WERI-Rb-1 (cell line): ENCODE measurements around the gene PDGFRB.
A peak's percentile ranks its signal among the peaks of the same experiment; 100 is the strongest.

Source experiments
- DNase-seq: peaks from one replicate; pipeline ENCODE4 v3.0.0-alpha.2; 2020
- H3K27ac ChIP-seq: fragments of 250-450 bp; sonication (Bioruptor Pico); 2 replicates; pipeline ENCODE4 v1.5.1; 2020; ENCODE audit warnings: mild to moderate bottlenecking, moderate library complexity
- H3K27me3 ChIP-seq: fragments of 250-450 bp; sonication (Bioruptor Pico); 2 replicates; pipeline ENCODE4 v1.5.1; 2021; ENCODE audit warnings: mild to moderate bottlenecking, low read depth, moderate library complexity; ENCODE audit not compliant: insufficient read depth, severe bottlenecking
- H3K36me3 ChIP-seq: fragments of 250-450 bp; sonication (Bioruptor Pico); 2 replicates; pipeline ENCODE4 v1.5.1; 2020; ENCODE audit warnings: mild to moderate bottlenecking, moderate library complexity
- H3K4me3 ChIP-seq: 2 replicates; pipeline ENCODE4 v1.5.1; 2011; ENCODE audit warnings: low read depth, mild to moderate bottlenecking, control low read depth, low read length
- H3K9me3 ChIP-seq: fragments of 250-450 bp; sonication (Bioruptor Pico); 2 replicates; pipeline ENCODE4 v1.5.1; 2021; ENCODE audit warnings: mild to moderate bottlenecking, moderate library complexity; ENCODE audit not compliant: severe bottlenecking
- TF ChIP-seq, protein P1 (sequence below): IDR thresholded peaks from 2 replicates; pipeline ENCODE4 v1.5.1; 2011; ENCODE audit warnings: low read depth, mild to moderate bottlenecking, control low read depth, inconsistent platforms, low read length

Gene PDGFRB

GRCh38 chr5:150129813-150130492 is 25.7 kb downstream of the PDGFRB start:
- TF ChIP-seq, protein P1, sequence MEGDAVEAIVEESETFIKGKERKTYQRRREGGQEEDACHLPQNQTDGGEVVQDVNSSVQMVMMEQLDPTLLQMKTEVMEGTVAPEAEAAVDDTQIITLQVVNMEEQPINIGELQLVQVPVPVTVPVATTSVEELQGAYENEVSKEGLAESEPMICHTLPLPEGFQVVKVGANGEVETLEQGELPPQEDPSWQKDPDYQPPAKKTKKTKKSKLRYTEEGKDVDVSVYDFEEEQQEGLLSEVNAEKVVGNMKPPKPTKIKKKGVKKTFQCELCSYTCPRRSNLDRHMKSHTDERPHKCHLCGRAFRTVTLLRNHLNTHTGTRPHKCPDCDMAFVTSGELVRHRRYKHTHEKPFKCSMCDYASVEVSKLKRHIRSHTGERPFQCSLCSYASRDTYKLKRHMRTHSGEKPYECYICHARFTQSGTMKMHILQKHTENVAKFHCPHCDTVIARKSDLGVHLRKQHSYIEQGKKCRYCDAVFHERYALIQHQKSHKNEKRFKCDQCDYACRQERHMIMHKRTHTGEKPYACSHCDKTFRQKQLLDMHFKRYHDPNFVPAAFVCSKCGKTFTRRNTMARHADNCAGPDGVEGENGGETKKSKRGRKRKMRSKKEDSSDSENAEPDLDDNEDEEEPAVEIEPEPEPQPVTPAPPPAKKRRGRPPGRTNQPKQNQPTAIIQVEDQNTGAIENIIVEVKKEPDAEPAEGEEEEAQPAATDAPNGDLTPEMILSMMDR: peak; percentile 95
- Histone ChIP-seq H3K9me3 (no peaks in the 10 kb centered on the region), H3K27me3 (no peaks in the 10 kb centered on the region), H3K36me3 (no peaks in the 10 kb centered on the region), H3K27ac (no peak overlapping the region), H3K4me3 (peak overlapping the region; percentile 26)
- DNase-seq: peak; percentile 79

DNA sequence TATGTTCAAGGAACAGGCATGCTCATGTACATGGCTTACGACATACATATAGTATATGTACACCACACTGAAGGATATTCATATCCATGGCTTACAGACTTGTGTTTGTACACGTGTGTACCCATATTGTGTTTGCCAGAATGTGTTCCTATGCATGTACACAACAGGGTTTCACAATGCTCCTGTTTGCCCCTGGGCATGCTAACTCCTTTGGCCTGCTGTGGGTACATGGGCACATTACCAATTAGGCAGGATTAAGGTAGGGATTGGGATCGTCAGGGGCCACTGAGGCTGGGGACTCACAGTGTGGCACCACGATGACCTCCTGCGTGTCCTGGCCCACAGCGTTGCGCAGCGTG is 26.2 kb downstream of the PDGFRB start:
- TF ChIP-seq, protein P1: no peak
- no peaks in the 10 kb centered on the region for H3K9me3 ChIP-seq
- no peak overlapping the region for H3K27ac ChIP-seq
- DNase-seq: no peak
- H3K36me3 ChIP-seq: no peaks in the 10 kb centered on the region
- no peaks in the 10 kb centered on the region for H3K27me3 ChIP-seq
- H3K4me3 ChIP-seq: peak overlapping the region; percentile 26; the same call in 1 of the 2 replicates

- no peak overlapping the region for H3K27ac ChIP-seq
- TF ChIP-seq, protein P1: no peak
- H3K4me3 ChIP-seq: no peak overlapping the region
- no peaks in the 10 kb centered on the region for H3K27me3 ChIP-seq
- no peaks in the 10 kb centered on the region for H3K9me3 ChIP-seq
- DNase-seq: no peak
- no peaks in the 10 kb centered on the region for H3K36me3 ChIP-seq
Observed at GRCh38 chr5:150126921-150127265, 28.8 kb downstream of the PDGFRB start.

DNA sequence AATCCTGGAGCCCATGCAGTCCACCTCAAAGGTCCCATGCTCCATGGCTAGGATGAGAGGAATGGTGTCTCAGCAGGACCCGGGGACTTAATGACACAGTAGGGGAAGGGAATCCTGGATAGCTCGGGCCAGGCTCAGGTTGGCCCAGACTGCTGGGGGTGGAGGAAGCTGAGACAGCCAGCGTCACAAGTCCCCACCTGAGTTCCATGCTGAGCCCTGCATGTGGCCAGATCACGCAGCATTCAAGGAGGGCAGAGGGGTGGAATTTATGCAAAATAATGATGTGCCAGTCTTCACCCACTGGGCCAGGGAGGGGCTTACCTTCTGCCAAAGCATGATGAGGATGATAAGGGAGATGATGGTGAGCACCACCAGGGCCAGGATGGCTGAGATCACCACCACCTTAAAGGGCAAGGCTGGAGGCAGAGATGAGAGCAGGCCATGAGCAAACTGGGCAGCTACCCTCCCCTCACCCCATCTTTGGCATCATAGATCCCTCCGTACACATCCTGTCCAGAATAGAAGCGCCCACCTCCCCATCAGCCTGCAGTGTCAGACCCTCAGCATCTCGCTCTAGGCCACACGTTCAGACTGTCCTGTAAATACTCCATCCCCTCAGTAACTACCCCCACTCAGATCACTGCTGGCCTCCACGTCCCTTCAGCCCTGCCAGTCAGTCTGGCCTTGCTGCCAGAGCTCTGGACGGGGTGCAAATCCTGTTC is 29.3 kb downstream of the PDGFRB start:
- Histone ChIP-seq H3K4me3 (no peak overlapping the region), H3K36me3 (no peaks in the 10 kb centered on the region), H3K27me3 (no peaks in the 10 kb centered on the region), H3K9me3 (no peaks in the 10 kb centered on the region), H3K27ac (no peak overlapping the region)
- TF ChIP-seq, protein P1: no peak
- no peak for DNase-seq

GRCh38 chr5:150125334-150125733 is 30.3 kb downstream of the PDGFRB start:
- Histone ChIP-seq H3K4me3 (no peak overlapping the region), H3K9me3 (no peaks in the 10 kb centered on the region), H3K36me3 (no peaks in the 10 kb centered on the region), H3K27me3 (no peaks in the 10 kb centered on the region), H3K27ac (no peak overlapping the region)
- TF ChIP-seq, protein P1: no peak
- no peak for DNase-seq

GRCh38 chr5:150124596-150124995 is 31.0 kb downstream of the PDGFRB start:
- Histone ChIP-seq H3K27ac (no peak overlapping the region), H3K36me3 (no peaks in the 10 kb centered on the region)
- TF ChIP-seq, protein P1: no peak

More at GRCh38 chr5:150124596-150124995, 31.0 kb downstream of the PDGFRB start:
- no peaks in the 10 kb centered on the region for H3K27me3 ChIP-seq
- DNase-seq: no peak
- no peaks in the 10 kb centered on the region for H3K9me3 ChIP-seq
- H3K4me3 ChIP-seq: no peak overlapping the region
